ENCODE results near the gene MYBPC1.
"Not testable (repeated sequence)": the region's sequence is repeated elsewhere in the genome, so short reads cannot be mapped to it uniquely, and the experiment has no call there.

Gene MYBPC1

GRCh38 chr12:101594700-101595099 lies at the start of gene MYBPC1:
Gene MYBPC1, plus strand, starts transcription at chr12:101594971. Its CDS starts 100 bp downstream, at chr12:101595071.
- in situ Hi-C loops (cut with MboI; ENCODE audit: low sequenced_read_pairs): no loop called here

GRCh38 chr12:101551362-101552114 lies 43.2 kb upstream of the MYBPC1 start:
- in situ Hi-C loops (cut with MboI; ENCODE audit: low sequenced_read_pairs): no loop called here

GRCh38 chr12:101552277-101552676 lies 42.5 kb upstream of the MYBPC1 start:
- in situ Hi-C loops (cut with MboI; ENCODE audit: low sequenced_read_pairs): no loop called here

- in situ Hi-C loops (cut with MboI; ENCODE audit: low sequenced_read_pairs): no loop called here
These were observed 37.7 kb upstream of the MYBPC1 start for GRCh38 chr12:101557094-101557493.

GRCh38 chr12:101558726-101559125 lies 36.0 kb upstream of the MYBPC1 start:
- in situ Hi-C loops (cut with MboI; ENCODE audit: low sequenced_read_pairs): not testable (repeated sequence)

- in situ Hi-C loops (cut with MboI; ENCODE audit: low sequenced_read_pairs): no loop called here
These were observed 31.6 kb upstream of the MYBPC1 start for GRCh38 chr12:101563212-101563611.

GRCh38 chr12:101564912-101565311 lies 29.9 kb upstream of the MYBPC1 start:
- in situ Hi-C loops (cut with MboI; ENCODE audit: low sequenced_read_pairs): no loop called here

- in situ Hi-C loops (cut with MboI; ENCODE audit: low sequenced_read_pairs): no loop called here
These were observed 28.5 kb upstream of the MYBPC1 start for GRCh38 chr12:101566318-101566717.

GRCh38 chr12:101567918-101568317 lies 26.9 kb upstream of the MYBPC1 start:
- in situ Hi-C loops (cut with MboI; ENCODE audit: low sequenced_read_pairs): no loop called here

- in situ Hi-C loops (cut with MboI; ENCODE audit: low sequenced_read_pairs): no loop called here
These were observed 24.7 kb upstream of the MYBPC1 start for GRCh38 chr12:101570047-101570446.

- in situ Hi-C loops (cut with MboI; ENCODE audit: low sequenced_read_pairs): no loop called here
These were observed 23.7 kb upstream of the MYBPC1 start for GRCh38 chr12:101571105-101571504.

GRCh38 chr12:101573743-101574142 lies 21.0 kb upstream of the MYBPC1 start:
- in situ Hi-C loops (cut with MboI; ENCODE audit: low sequenced_read_pairs): no loop called here

GRCh38 chr12:101578417-101578816 lies 16.4 kb upstream of the MYBPC1 start:
- in situ Hi-C loops (cut with MboI; ENCODE audit: low sequenced_read_pairs): no loop called here

GRCh38 chr12:101581190-101581589 lies 13.6 kb upstream of the MYBPC1 start:
- in situ Hi-C loops (cut with MboI; ENCODE audit: low sequenced_read_pairs): no loop called here

GRCh38 chr12:101582937-101583336 lies 11.8 kb upstream of the MYBPC1 start:
- in situ Hi-C loops (cut with MboI; ENCODE audit: low sequenced_read_pairs): no loop called here

GRCh38 chr12:101590383-101590782 lies 4.4 kb upstream of the MYBPC1 start:
- in situ Hi-C loops (cut with MboI; ENCODE audit: low sequenced_read_pairs): no loop called here

- in situ Hi-C loops (cut with MboI; ENCODE audit: low sequenced_read_pairs): no loop called here
These were observed 3.0 kb upstream of the MYBPC1 start for GRCh38 chr12:101591781-101592180.

- in situ Hi-C loops (cut with MboI; ENCODE audit: low sequenced_read_pairs): no loop called here
These were observed 2.3 kb upstream of the MYBPC1 start for GRCh38 chr12:101592448-101592847.

- in situ Hi-C loops (cut with MboI; ENCODE audit: low sequenced_read_pairs): no loop called here
These were observed 1.9 kb upstream of the MYBPC1 start for GRCh38 chr12:101592921-101593320.

GRCh38 chr12:101596172-101596571 lies 1.4 kb downstream of the MYBPC1 start:
- in situ Hi-C loops (cut with MboI; ENCODE audit: low sequenced_read_pairs): no loop called here

- in situ Hi-C loops (cut with MboI; ENCODE audit: low sequenced_read_pairs): no loop called here
These were observed 2.4 kb downstream of the MYBPC1 start for GRCh38 chr12:101597164-101597563.

- in situ Hi-C loops (cut with MboI; ENCODE audit: low sequenced_read_pairs): no loop called here
These were observed 3.7 kb downstream of the MYBPC1 start for GRCh38 chr12:101598483-101598882.

- in situ Hi-C loops (cut with MboI; ENCODE audit: low sequenced_read_pairs): no loop called here
These were observed 4.5 kb downstream of the MYBPC1 start for GRCh38 chr12:101599311-101599710.

All from HL-60/S4 treated with retinoic acid at 250 ng/mL for 4 days and 3 days (cell line).